ENCODE data around the gene OR13A1.
"Not testable (repeated sequence)": the region's sequence is repeated elsewhere in the genome, so short reads cannot be mapped to it uniquely, and the experiment has no call there.

The OR13A1 gene

DNA sequence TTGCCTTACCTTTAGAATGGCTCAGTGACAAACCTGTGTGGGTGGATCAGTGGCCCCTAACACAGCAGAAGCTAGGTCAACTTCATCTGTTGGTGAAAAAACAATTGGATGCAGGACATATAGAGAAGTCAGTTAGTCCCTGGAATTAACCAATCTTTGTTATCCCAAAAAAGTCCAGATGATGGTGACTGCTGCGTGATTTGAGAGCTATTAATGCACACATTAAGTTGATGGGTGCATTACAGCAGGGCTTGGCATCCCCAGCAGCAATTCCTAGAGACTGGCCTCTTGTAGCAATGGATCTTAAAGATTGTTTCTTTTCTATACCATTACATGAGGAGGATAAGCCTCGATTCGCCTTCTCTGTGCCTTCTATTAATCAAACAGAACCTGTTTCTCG, 33.3 kb downstream of the OR13A1 start:
- no peak for DNase-seq (ENCODE audit: low read depth)

DNA sequence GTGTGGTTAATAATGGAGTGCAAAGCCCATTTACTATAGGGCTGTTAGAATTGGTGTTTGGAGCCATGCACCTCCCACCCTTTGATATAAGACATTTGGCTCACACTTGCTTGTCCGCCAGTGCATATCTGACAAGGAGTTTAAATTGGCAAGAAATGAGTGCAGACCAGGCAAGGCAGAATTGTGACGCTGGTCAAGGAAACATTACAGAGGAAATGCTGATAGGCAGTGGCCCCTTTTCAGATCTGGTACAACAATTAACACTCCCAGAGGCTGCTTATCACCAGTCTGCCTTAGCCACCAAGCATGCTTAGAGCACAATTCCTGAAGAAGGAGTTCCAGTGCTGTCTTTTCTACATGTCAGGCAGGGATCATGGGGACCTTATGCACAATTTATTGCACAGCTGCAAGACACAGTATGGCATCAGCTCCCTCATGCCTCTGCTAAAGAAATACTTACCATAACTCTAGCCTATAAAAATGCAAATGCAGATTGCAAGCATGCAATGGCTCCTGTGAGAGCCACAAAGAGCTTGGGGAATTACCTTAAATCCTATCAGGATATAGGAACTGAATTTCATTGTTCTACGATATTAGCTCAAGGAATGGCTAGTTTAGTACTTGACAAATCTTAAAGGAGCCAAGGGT, 35.2 kb downstream of the OR13A1 start:
- DNase-seq (ENCODE audit: low read depth): no peak

DNA sequence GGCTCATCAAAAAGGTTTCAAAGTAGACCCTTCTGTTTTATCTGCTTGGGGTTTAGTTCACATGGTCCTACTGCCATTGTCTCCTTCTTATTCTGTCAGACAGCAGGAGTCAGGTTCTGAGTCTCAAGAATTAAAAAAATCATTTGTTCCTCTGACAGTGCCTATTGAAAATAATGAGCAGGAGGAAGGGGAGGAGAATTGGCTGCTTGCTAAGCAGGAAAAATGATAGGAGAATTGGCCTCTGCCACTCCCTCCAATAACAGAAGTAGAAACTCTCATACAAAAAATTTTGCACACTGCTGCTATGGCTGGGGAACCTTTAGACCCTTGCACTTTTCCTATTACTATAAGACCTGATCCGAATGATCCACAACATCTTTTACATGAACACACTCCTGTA, 35.7 kb downstream of the OR13A1 start:
- no peak for DNase-seq (ENCODE audit: low read depth)

DNA sequence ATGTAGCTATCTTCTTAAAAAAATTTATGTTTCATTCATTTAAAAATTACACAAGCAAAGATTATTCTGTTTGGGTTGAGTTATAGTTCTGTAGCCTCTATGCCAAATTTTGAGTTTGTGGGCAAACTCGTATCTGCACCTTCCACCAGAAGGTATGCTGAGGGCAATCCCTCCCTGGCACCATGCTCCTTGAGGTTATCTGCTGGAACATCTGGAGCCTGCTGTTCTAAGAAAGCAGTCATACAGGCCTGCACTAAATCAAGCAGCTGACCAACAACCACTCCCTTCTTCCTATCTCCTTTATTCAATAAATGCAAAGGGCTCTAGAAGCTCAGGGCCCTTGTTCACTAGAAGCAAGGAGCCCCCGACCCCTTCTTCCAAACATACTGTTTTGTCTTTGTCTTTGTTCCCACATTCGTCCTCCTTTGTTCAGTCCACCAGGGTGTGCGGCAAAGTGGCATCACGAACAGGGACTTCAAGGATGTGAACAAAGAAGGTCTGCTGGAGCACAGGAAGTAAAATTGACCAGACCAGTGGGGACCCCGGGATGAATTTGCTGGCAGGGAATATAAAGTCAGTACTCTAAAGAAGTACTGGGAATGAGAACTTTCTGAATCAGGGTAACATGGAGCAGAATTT, 36.4 kb downstream of the OR13A1 start:
- DNase-seq (ENCODE audit: low read depth): no peak

DNA sequence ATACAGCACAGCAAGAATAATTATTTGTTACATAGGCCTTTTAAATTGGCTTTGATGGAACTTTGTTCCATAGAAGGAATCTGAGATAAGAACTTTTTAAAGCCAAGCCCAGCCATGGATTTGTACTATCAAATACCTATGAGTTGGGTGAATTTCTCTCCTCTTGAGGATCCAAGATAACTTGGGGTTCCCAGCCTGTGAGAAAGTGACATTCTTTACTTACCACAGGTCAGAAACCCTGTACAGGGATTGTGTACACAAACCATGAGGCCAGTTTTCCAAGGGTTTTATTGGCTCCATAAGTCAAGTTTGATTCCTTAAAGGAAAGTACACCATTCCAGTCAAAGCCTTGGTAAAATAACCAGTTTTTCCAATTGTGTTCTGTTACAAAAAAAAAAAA, 39.3 kb downstream of the OR13A1 start:
- not testable (repeated sequence) for DNase-seq (ENCODE audit: low read depth)

DNA sequence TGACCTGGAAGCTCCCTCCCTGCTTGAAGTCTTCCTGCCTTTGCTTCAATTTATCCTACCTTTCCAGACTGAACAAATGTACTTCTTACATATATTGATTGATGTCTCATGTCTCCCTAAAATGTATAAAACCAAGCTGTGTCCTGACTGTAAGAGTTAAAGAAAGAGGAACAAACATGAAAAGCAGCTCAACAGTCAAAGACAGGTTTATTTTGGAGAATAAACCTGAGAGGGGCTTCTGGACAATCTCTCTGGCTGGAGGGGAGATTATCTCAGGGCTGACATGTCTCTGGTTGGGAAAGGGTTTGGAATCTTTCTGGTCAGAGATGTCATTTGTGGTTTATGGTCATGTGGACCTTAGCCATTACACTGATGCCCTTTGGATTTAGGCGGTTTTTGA, 41.0 kb downstream of the OR13A1 start:
- no peak for DNase-seq (ENCODE audit: low read depth)

DNA sequence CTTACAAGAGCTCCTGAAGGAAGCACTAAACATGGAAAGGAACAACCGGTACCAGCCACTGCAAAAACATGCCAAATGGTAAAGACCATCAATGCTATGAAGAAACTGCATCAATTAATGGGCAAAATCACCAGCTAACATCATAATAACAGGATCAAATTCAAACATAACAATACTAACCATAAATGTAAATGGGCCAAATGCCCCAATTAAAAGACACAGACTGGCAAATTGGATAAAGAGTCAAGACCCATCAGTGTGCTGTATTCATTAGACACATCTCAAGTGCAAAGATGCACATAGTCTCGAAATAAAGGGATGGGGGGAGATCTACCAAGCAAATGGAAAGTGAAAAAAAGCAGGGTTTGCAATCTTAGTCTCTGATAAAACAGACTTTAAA, 47.6 kb downstream of the OR13A1 start:
- DNase-seq (ENCODE audit: low read depth): not testable (repeated sequence)

DNA sequence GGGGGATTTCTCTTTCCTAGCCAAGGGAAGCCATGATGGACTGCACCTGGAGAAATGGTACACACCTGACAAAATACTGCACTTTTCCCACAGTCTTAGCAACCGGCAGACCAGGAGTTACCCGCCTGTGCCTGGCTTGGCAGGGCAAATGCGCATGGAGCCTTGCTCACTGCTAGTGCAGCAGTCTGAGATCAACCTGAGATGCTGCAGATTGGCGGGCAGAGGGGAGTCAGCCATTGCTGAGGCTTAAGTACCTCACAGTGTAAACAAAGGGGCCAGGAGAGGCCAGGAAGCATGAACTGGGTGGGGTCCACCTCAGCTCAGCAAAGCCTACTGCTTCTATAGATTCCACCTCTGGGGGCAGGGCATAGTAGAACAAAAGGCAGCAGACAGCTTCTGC, 49.4 kb downstream of the OR13A1 start:
- DNase-seq (ENCODE audit: low read depth): no peak

DNA sequence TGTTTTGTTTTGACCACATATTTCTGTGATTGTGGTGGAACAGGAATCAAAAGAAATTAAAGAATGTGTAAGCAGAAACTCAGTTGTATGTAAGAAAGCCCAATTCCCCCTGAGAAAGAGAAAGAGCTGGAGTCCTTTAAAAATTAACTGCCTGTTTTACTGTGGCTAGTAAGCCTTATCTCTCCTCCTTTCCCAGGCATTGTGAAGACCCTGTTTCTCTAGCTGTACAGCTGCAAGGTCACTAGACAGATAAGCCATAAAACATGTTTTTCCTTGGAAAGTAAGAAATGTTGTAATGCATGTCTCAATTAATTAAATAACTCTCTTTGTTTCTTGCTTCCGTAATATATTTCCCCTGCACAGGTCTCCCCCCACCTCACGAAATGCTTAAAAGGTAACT, 53.5 kb downstream of the OR13A1 start:
- DNase-seq (ENCODE audit: low read depth): no peak

DNA sequence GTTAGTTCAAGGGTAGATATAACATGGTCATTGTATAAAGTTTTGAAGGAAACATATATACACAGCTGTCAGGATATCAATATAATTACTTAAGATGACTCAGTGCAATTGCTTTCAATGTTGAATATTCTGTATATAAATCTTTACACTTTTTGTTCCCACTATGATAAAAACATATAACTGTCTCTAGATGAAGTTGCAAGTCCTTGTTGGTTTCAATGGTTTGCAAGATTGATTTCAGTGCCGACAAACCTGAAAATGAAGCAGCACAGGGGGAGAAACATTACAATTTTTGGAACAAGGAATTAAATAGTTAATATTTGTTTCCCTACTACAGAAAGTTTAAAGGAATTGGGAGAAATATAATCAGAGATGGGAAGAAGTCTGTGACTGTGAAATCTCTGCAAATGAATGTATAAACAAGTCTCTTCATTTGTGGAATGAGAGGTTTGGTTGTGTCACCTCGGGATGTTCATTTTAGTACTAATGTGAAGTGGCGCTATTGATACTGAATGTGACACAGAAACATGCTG, 54.1 kb downstream of the OR13A1 start:
- DNase-seq (ENCODE audit: low read depth): no peak

DNA sequence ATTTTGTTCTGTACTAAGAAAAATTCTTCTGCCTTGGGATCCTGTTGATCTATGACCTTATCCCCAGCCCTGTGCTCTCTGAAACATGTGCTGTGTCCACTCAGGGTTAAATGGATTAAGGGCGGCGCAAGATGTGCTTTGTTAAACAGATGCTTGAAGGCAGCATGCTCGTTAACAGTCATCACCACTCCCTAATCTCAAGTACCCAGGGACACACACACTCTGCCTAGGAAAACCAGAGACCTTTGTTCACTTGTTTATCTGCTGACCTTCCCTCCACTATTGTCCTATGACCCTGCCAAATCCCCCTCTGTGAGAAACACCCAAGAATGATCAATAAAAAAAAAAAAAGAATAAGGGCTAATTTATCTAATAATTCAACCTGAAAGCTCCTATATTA, 54.8 kb downstream of the OR13A1 start:
- not testable (repeated sequence) for DNase-seq (ENCODE audit: low read depth)

DNA sequence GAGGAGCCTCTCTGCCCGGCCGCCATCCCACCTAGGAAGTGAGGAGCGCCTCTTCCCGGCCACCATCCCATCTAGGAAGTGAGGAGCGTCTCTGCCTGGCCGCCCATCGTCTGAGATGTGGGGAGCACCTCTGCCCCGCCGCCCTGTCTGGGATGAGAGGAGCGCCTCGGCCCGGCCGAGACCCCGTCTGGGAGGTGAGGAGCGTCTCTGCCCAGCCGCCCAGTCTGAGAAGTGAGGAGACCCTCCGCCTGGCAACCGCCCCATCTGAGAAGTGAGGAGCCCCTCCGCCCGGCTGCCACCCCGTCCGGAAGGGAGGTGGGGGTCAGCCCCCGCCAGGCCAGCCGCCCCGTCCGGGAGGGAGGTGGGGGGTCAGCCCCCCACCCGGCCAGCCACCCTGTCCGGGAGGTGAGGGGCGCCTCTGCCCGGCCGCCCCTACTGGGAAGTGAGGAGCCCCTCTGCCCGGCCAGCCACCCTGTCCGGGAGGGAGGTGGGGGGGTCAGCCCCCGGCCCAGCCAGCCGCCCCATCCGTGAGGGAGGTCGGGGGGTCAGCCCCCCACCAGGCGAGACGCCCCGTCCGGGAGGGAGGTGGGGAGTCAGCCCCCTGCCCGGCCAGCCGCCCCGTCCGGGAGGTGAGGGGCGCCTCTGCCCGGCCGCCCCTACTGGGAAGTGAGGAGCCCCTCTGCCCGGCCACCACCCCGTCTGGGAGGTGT, 55.5 kb downstream of the OR13A1 start:
- not testable (repeated sequence) for DNase-seq (ENCODE audit: low read depth)

DNA sequence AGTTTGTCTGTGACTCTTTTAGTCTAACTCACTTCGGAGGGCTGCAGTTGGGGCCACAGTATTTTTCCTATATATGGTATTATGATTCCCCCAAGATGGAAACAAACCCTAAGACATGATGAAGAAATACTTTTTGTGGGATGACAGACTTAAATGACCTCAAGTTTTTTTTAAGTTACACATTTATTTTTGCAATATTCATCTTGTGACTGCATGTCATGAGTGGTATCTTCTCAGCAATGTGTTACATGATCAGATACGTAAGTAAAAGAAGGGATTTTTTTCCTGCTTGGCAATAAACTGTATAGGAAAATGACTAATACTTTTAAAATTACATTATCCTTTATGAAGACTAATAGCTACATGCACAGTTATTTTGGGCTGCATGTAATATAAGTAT, 57.8 kb downstream of the OR13A1 start:
- DNase-seq (ENCODE audit: low read depth): no peak

DNA sequence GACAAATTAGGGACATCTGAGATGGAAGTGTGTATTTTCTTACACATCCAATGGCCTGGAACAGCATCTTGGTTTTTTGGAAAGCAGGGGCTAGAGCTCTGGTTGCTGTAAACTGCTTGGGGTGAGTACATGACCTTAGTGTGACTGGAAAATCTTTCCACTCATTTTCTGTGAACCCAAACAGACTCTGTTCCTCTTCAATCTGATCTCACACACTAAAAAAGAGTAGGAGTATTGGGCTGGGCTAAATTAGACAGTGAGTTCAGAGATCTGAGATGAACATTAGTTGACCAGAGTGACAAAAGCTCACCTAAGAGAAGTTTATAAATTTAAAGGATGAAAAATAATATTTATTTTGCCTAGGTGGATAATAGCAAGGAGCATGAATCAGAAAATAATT, 59.2 kb downstream of the OR13A1 start:
- no peak for DNase-seq (ENCODE audit: low read depth)

DNA sequence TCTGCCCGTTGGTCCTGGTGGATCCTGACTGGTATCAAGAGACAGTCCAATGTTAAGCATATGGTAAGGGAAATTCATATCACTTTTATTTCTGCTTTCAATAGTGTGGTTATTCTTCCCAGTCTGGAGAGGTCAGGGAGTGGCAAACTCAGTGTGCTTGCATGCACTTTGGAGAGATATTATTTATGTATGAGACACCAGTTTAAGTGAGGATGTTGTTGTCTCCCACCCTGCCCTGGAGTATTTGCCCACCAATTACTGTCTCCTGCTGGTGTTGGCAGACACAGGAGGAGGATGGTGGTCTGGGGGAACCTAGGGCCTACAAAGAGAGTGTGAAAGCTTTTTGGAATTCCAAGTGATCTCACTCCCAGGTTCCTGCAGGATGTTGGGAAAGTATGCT, 59.7 kb downstream of the OR13A1 start:
- no peak for DNase-seq (ENCODE audit: low read depth)

DNA sequence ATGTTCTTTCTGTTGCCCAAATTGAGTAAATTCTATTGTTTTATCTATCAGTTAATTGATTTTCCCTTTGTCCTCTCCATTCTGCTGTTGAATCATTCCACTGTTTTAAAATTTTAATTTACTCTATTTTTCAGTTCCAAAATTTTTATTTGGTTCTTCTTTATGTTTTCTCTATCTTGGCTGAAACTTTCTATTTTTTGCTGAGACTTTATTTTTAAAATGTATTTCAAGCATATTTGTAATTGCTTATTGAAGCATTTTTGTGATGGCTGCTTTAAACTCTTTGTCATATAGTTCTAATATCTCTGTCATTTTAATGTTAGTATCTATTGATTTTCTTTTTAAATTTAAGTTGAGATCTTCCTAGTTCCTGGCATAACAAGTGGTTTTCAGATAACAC, 60.5 kb downstream of the OR13A1 start:
- DNase-seq (ENCODE audit: low read depth): no peak

DNA sequence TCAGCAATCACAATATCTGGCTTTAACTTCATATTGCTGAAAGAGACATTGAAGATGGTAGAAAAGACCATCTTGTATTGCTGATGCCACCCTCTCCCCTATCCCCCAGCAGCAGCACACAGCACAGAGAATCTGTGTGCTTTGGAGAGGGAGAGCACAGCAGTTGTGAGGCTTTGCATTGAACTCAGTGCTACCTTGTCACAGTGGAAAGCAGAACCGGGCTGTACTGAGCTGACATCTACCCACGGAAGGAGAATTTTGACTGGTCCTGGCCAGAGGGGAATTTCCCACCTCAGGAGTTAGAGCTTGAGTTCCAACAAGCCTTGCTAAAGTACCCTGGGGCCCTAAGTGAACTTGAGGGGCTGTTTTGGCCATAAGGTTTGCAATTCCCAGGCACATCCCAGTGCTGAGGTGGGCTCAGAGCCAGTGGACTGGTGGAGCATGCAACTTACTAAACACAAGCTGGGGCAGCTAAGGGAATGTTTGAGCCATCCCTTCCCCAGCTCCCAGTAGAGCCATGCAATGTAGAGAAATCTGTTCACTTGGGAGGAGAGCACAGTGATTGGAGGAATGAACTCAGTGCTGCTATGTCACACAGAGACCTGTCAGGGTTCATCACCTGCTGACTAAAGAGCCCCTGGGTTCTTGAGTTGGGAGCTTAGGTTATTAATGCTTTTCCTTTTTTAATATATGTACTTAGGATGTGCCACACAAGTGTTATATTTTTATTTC, 62.1 kb downstream of the OR13A1 start:
- no peak for DNase-seq (ENCODE audit: low read depth)

Measured in activated T-helper 1 cell treated with Interleukin-2 at 50 U/mL for 16 hours (primary cell).